ENCODE measurements around the gene CEP41.
"Not testable (repeated sequence)": the region's sequence is repeated elsewhere in the genome, so short reads cannot be mapped to it uniquely, and the experiment has no call there.

Gene CEP41

GRCh38 chr7:130461272-130461671 lies 20.5 kb upstream of the CEP41 start:
- no peak for DNase-seq

DNA sequence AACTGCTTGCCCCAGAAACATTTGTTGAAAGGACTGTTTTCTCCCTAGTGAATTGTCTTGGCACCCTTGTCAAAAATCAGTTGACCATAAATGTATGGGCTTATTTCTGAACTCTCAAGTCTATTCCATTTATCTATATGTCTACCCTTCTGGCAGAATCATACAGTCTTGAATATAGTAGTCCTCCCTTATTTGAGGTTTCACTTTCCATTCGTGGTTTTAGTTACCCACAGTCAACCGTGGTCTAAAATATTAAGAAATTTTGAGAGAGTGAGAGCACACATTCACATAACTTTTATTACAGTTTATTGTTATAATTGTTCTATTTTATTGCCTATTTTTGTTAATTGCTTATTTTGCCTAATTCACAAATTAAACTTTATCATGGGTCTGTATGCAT lies 17.4 kb upstream of the CEP41 start:
- no peak for DNase-seq

GRCh38 chr7:130454959-130455358 lies 14.1 kb upstream of the CEP41 start:
- DNase-seq = no peak

GRCh38 chr7:130452951-130453350 lies 12.1 kb upstream of the CEP41 start:
- no peak for DNase-seq

GRCh38 chr7:130451344-130451743 lies 10.5 kb upstream of the CEP41 start:
- DNase-seq = not testable (repeated sequence)

GRCh38 chr7:130446259-130446658 lies 5.4 kb upstream of the CEP41 start:
- DNase-seq = no peak

GRCh38 chr7:130444751-130445407 lies 4.1 kb upstream of the CEP41 start:
- DNase-seq = no peak

GRCh38 chr7:130444234-130444633 lies 3.4 kb upstream of the CEP41 start:
- DNase-seq = no peak

GRCh38 chr7:130442601-130443000 lies 1.8 kb upstream of the CEP41 start:
- no peak for DNase-seq

GRCh38 chr7:130441408-130441869 lies 623 bp upstream of the CEP41 start:
- DNase-seq = peak; percentile 52

GRCh38 chr7:130436253-130436652 lies 4.6 kb downstream of the CEP41 start:
- no peak for DNase-seq

DNA sequence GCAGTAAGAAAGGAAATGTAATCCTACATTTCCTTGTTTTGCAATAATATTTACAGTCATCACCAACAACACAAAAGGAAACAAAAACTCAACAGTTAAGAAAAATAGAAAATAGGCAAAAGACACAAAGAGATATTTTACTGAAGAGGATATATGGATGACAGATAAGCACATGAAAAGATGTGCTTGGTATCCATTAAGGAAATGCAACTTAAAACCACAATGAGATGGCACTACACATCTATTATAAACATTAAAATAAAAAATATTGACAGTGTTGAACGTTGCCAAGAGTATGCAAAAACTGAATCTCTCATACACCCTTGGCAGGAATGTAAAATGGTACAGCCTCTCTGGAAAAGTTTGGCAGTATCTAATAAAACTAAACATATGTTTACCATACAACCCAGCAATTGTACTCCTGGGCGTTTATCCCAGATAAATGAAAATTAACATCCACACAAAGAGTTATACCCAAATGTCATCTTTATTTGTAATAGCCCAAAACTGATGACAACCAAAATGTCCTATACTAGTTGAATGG lies 5.4 kb downstream of the CEP41 start:
- no peak for DNase-seq

- no peak for DNase-seq
Observed at GRCh38 chr7:130433301-130433700, 7.5 kb downstream of the CEP41 start.

DNA sequence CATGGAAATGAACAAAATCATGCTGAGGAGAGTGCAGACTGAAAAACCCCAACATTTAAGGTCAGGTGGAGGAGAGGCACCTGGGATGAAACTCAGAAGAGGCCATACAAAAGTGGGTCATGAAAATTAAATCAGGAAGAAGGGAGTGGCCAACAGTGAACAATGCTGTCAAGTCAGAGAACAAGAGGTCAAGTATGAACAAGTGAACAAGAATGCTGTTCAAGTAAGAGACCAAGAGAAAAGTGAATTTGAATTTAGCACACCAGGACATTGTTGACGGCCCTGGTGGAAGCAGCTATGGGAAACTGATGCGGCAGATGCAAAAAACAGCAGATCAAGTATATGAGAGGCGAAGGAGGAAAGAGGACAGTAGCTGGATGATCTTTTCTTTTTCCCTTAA lies 7.9 kb downstream of the CEP41 start:
- DNase-seq = no peak

DNA sequence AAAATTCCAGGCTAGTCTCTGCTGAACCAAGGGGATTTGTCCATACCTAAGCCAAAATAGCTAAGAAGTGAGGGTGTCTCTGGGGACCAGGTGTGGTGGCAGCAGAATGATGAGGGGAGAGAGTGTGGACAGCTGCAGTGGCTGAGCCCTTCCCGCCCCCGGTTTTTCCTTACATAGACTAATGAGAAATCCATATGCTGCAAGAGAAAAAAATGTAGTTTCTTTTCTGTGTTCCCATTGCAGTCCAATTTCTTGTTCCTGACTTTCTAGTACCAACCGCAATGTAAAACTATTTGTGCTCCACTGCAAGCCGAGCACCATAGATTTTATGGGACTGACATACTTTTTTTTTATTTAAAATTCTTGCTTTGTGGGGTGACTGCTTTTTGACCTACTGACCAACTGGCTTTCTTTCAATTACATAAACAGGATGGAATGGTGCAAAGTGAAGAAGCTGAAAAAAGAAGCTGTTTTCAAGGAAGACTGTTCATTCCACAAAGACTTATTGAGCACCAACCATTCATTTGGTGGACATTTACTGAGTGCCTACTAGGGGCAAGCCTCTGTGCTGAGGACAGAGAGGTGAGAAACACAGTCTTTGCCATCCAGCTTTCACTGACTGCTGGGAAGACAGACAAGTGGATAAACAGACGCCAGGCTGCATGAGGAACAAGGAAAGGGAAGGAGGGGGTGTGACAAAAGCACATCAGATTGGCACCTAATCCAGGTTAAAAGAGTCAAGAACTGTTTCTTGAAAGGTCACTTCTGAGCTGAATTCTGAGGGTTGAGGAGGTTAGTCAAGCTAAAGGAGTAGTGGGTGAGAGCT lies 9.8 kb downstream of the CEP41 start:
- no peak for DNase-seq

DNA sequence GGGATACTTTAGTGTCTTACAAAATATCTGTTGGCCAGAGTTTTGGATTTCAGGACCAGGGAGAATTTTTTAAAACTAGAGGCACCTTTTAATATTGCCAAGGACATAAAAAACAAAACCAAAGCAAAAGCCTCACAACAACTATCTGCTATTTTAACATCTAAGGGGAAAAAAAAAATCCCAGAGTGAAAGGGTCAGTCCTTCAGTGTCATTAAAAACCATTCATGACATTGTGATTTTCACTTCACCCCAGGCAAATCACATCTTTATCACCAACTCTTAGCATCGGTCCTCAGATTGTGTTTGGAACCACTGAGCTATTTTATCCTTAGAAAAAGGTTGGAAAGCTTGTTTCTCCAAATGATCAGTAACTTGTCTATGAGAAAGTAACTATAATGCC lies 10.7 kb downstream of the CEP41 start:
- no peak for DNase-seq

- DNase-seq = no peak
Observed at GRCh38 chr7:130429019-130429418, 11.8 kb downstream of the CEP41 start.

GRCh38 chr7:130426564-130426963 lies 14.3 kb downstream of the CEP41 start:
- DNase-seq = no peak

DNA sequence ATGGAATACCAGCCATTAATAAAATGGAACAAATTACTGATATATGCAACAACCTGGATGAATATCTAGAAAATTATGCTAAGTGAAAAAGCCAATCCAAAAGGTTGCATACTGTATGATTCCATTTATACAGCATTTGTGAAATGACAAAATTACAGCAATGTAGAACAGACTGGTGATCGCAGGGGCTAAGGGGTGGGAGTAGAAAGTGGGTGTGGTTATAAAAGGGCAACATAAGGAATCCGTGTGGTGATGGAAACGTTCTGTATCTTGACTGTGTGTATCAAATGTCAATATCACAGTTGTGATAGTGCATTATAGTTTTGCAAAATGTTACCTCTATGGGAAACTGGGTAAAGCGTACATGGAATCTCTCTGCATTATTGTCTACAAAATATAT lies 15.0 kb downstream of the CEP41 start:
- no peak for DNase-seq

- DNase-seq = no peak
Observed at GRCh38 chr7:130423501-130424037, 17.2 kb downstream of the CEP41 start.

- DNase-seq = peak; percentile 55
Observed at GRCh38 chr7:130421684-130422083, 19.1 kb downstream of the CEP41 start.

DNA sequence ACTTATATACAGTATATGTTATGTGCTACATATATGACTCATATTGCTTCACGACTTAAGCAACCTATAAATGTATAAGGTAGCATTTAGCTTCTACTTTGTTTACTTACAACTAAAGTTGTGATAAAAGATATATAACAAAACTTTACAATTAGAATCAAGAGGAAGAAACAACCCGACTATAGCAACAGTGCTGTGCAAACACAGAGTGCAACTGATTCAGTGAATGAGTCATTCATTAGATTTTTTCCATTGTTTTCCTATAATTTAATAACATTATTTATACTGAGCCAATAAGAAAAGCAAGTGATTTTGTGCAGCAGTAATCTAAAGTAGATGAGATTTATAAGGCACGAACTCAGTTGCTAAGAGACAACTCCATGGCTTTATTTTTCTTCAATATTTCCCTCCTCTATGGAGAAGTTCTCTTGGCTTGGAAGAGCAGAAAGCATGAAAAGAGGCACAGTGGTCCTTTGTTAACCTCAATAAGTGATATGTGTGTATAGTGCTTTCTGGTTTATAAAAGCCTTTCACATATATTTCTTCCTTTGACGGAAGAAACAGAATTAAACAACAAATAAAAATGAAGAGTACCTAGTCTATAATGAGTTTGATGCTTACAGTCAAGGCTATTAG lies 19.8 kb downstream of the CEP41 start:
- peak; percentile 30 for DNase-seq

- no peak for DNase-seq
Observed at GRCh38 chr7:130419658-130420057, 21.2 kb downstream of the CEP41 start.

All from midbrain (tissue), 1 donor.